GM19035 (cell line): Measurements from ENCODE around the gene PF4V1.
"Not testable (repeated sequence)": the region's sequence is repeated elsewhere in the genome, so short reads cannot be mapped to it uniquely, and the experiment has no call there.

Source experiments
- ATAC-seq: cut with Tn5 transposase; IDR thresholded peaks from one replicate; pipeline ENCODE4 v1.9.1; 2021; ENCODE audit not compliant: unreplicated experiment

The PF4V1 gene

DNA sequence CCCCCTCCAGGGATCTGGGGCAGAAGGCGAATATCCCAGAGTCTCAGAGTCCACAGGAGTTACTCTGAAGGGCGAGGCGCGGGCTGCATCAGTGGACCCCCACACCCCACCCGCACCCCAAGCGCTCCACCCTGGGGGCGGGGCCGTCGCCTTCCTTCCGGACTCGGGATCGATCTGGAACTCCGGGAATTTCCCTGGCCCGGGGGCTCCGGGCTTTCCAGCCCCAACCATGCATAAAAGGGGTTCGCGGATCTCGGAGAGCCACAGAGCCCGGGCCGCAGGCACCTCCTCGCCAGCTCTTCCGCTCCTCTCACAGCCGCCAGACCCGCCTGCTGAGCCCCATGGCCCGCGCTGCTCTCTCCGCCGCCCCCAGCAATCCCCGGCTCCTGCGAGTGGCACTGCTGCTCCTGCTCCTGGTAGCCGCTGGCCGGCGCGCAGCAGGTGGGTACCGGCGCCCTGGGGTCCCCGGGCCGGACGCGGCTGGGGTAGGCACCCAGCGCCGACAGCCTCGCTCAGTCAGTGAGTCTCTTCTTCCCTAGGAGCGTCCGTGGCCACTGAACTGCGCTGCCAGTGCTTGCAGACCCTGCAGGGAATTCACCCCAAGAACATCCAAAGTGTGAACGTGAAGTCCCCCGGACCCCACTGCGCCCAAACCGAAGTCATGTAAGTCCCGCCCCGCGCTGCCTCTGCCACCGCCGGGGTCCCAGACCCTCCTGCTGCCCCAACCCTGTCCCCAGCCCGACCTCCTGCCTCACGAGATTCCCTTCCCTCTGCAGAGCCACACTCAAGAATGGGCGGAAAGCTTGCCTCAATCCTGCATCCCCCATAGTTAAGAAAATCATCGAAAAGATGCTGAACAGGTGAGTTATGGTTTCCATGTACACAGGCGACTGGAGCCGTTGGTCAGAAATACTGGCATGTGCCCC lies 16.3 kb downstream of the PF4V1 start, which contains the start of gene CXCL1:
Gene CXCL1, plus strand, starts transcription at position 264 of the 926 bp plus-strand sequence. Its CDS starts 78 bp downstream, at position 342.
- no peak for ATAC-seq

DNA sequence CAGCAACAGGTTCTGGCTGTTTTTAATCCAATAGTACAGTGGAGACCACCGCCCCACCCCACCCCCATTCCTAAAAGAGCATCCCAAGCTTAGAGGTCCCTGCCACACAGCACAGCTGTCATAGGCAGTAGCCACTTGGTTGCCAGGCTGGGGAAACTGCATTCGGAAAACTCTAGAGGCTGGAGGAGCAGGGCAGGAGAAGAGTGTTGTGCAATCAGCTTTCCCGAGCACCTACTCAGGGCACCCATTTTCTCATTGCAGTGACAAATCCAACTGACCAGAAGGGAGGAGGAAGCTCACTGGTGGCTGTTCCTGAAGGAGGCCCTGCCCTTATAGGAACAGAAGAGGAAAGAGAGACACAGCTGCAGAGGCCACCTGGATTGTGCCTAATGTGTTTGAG lies 17.2 kb downstream of the PF4V1 start:
- ATAC-seq: no peak

GRCh38 chr4:73870768-73871167 lies 17.7 kb downstream of the PF4V1 start:
- no peak for ATAC-seq

DNA sequence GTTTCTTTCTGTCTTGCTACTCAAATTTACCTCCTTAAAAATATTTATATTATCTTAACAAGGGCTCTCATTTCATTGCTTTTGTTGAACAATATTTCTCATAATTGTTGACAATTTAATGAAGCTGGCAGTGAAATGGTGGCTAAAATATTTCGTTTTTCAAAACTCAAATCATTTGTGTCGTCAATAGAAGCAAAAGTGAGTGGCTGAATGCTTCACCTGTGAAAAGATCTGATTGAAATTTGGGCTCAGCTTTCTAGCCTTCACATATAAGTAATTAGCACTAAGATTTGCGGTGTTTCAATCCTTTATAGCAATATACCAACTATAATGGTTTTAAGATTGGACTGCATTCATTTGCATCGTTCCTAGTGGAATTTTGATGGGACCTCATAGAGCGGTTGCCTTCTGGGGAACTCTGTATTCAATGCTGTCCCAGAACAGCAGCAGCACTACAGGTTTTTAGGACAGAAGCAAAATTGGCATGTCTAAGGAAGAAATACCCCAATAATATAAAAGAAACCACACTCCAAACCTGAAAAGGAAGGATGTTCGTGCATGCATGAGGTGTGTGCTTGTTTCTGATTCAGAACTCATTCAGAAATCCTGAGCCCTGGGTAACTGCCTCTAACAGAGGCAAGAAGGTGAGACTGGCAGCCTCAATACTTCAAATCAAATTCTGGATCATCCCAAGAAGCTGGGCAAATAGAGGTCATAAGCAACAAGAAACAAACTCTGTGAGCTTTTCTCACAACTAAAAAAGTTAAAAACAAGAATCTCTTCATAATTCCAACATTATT lies 18.6 kb downstream of the PF4V1 start:
- ATAC-seq: no peak

- no peak for ATAC-seq
Measured at GRCh38 chr4:73872316-73873108, 19.4 kb downstream of the PF4V1 start.

DNA sequence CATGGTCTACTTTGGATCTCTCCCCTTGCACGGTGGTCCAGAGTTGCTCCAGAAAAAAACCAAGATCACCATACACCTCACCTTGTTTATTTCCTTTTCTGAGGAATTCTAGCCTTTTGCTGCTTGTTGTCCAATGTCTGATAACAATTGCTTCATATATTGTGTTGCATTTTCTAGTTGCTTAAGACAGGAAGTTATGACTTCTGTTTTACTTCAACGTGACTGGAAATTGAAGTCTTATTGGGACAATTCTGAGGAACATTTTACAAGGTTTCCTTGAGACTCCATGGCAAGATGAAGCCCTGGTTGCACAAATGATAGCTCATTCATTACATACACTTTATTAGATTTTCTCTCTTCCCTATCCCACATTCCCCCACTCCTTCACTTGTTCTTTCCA lies 21.3 kb downstream of the PF4V1 start:
- no peak for ATAC-seq

DNA sequence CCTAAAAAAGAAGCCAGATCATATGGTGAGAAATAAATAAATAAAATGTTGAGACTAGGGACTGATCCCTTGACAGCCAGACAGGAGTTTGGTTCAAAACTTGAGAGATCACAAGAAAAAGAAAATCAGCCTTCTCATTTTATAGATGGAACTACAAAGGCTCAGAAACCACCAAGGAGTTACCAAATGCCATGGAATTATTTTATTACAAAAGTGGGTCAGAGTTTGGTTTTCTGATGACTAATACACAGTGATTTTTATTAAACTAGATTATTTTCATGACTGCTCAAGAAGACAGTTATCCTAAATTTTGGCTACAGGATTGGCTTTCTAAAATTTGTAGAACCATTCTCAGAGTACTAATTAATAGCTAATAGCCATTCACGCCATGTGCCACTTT lies 22.3 kb downstream of the PF4V1 start:
- no peak for ATAC-seq

DNA sequence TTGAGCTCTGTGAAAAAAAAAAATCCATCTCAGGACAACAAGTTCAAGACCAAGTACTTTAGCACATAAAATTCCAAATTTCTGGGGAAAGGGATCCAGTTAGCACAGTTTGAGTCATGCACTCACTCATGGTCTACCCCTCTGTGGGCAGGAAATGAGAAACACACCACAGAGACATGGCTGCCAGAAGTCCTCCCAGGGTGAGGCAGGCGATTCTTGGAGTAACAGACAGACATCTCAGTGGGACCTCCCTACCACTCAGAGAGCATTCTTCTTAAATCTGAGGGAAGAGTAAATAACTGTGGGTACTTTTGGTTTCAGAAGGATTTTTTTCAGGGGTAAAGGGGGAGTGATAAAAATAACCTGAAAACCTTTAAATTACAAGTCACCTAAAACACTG lies 30.2 kb downstream of the PF4V1 start:
- ATAC-seq: peak; percentile 67

DNA sequence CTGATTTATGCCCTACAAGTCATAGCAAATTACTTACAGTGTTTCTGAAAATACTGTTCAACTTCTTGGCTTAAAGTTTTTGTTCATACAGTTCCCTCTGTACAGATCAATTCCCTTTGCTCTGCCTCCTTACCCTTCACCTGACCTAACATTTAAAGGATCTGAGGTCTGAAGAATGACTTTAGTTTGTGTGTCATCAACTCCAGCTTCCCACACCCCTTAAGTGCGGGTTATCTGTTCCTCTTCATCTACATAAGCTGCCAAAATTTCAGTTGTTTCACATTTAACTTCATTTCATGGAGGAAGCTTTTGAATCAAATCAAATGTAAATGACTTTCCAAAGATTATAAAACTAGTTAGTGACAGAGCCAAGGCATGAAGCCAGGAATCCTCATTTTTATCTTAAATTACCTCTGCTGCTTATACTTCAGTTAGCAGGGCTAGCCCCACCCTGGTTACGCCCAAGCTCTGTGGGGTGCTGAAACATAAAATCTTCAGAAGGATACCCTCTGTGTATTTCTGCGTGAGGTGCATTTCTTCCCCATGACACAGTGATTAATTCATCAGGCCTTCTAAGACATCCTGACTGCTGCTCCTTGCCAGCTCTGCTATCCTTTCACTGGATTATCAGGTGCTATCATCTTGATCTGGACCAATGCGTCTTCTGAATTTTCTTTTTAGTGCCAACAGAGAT lies 32.6 kb downstream of the PF4V1 start:
- ATAC-seq: no peak

DNA sequence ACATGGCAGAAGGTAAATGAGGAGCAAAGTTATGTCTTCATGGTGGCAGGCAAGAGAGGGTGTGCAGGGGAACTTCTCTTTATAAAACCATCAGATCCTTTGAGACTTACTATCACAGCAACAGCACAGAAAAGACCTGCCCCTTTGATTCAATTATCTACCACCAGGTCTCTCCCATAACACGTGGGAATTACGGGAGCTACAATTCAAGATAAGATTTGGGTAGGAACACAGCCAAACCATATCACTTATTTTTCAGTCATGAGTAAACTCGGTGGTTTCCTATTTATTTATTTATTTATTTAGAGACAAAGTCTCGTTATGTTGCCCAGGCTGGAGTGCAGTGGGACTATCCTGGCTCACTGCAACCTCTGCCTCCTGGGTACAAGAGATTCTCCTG lies 38.2 kb downstream of the PF4V1 start:
- no peak for ATAC-seq

DNA sequence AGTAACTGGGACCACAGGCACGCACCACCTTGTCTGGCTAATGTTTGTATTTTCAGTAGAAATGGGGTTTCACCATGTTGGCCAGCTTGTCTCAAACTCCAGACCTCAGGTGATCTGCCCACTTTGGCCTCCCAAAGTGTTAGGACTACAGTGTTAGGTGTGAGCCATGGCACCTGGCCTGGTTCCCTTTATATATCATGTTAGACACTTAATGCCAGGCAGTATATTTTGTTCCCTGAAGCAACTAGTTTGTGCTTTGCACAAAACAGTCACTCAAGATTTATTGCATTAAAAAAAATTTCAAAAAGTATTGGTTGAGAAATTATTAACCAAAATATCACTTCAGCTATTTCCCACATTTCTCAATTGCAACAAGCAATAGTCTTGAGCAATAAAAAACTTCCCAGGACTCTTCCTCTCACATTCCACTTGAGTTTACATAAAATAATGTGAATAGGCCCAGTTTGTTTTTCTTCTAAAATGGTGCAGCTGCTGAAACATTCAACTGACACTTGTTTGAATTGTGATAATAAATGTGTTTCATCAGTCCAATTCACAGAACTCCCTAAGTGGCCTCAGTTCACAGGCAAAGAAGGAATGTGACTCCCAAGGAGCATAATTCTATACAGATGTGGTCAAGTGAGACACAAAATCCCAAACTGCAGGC lies 38.8 kb downstream of the PF4V1 start:
- ATAC-seq: no peak

DNA sequence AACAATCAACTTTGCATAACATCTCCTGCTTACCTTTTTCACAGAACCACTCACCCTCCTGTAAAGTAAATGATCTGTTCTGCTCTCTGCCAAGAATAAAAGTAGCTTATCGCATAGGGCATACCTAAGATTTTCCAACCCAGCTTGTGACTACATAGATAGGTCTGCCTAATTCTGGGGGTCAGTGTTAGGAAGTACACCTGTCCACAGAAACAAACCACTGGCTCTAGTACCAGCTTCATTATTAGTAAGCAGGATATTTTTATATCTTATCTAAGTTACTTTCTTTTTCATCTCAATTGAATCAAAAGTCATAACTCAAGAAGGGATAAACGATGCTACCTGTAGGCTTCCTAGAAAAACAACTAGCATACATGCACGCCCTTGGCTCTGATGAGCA lies 39.9 kb downstream of the PF4V1 start:
- no peak for ATAC-seq

DNA sequence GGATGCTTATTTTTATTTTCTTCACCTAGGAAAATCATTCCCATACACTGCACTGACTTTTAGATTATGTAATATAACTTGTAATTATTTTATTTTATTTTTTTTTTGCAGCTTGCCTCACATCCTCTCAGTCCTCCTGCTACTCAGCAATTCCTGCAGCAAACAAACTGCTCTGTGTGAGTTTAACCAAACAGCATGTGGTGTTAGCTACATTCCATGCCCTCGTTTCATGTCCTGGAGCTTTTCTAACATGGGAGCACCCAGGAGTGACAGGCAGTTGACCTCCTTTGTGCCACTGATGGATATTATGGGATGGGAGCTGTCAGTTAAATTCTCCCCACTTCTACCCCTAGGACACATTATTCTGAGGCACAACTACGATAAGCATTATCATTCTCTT lies 40.9 kb downstream of the PF4V1 start:
- no peak for ATAC-seq

DNA sequence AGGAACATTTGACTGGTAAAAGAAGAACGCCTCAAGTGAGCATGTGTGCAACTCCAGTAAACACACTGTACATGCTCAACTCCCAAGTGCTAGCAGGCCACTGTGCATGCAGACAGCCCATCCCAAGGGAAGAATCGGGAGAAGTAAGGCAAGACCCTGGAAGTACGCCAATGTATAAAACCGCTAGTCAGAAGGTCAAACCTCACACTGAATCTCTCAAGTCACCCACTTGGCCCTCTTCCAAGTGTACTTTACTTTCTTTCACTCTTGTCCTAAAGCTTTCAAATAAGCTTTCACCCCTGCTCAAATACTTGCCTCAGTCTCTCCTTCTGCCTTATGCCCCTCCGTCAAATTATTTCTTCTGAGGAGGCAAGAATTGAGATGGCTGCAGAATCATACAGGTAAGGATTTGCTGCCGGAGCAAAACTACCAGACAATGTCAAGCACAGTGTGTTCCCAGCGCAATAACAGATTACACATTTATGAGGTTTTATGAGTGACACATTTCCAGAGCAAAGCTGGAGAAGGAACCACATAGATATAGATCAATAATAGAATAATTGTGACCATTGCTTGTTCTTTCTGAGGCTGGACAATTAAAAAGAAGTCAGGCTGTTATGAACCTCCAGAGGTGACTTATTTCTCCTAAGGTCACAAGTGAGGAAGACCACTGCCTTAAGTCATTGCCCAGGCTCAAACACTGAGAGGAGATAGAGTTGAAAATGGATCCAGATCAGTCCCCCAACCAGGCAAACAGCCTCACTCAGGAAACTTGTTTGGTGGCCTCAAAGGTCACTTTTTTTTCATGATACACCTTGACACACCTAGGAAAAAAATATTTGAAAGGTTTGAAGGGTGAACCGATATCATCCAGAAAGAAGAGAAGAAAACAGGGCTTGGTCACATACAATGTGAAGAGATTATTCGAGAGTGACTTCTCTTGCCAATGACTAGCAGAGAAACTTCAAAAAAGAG lies 42.4 kb downstream of the PF4V1 start:
- no peak for ATAC-seq

- no peak for ATAC-seq
Measured at GRCh38 chr4:73896416-73896815, 43.3 kb downstream of the PF4V1 start.

DNA sequence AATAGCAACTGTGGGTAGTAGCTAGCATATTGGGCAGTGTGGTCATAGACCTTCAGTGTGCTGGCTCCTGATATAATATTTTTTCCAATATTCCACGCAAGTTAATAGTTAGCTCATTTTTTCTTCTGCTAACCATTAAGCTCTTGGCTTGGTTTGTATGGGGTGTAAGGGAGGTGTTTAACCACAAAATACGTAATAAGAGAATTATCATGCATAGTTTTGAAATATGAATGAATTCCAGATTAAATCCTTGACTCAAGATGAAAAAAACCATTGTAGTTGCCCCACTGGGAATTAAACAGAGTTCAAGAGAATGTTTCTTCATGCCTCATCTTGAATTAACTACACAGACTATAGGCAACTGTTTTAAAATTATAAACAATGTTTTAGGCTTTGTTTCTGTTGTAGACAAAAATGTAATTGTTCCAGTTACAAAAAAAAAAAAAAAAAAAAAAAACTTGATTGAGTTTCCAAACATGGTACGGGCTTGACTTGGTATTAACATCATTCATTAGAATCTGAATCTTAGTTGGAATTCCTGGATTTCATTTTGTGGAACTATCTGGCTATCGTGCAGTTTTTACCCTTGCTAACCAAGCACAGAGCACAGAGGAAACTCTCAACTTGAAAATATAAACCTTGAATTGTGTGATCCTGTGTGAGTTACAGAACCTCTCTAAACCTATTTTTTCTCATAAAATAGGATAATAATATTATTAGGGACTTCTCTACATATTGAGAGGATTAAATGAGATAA lies 44.5 kb downstream of the PF4V1 start:
- ATAC-seq: no peak

DNA sequence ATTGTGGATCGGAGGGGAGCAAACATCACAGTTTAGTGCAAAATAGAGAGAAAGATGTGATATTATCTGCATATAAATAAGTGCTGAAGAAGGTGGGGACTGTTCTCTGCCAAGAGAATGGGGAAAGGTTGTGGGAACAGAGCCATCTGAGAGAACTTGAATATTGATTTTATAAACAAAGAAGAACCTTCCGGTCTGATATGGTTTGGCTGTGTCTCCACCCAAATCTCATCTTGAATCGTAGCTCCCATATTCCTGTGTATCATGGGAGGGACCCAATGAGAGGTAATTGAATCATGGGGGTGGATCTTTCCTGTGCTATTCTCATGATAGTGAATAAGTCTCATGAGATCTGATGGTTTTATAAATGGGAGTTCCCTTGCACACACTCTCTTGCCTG lies 46.2 kb downstream of the PF4V1 start:
- not testable (repeated sequence) for ATAC-seq

DNA sequence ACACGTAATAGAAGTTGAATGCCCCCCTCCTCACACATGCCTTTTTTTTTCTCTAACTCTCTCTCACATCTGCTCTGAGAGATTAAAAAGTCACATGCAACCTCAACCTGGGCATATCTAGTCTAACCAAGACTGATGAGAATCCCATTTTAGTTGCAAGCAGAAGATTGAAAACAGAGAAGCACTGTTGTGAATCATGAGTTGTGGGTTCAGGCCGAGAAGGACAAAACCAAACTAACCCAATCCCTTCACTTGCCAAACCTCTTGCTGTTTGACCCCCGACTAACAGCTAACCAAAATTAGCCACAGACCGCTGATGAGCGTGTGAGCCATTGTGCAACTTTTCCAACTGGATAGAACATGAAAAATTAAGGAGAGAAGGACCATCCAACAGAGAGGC lies 47.9 kb downstream of the PF4V1 start:
- ATAC-seq: no peak
